ENCODE results near the gene PLXNA4.
A peak's percentile ranks its signal among the peaks of the same experiment; 100 is the strongest.

PLXNA4 gene

GRCh38 chr7:132155715-132156114, 420.6 kb downstream of the PLXNA4 start:
- DNase-seq, result no peak

GRCh38 chr7:132154695-132155471, 421.4 kb downstream of the PLXNA4 start:
- DNase-seq, result no peak

- DNase-seq, result no peak
Measured at GRCh38 chr7:132154248-132154647, 422.0 kb downstream of the PLXNA4 start.

GRCh38 chr7:132152131-132152889, 424.0 kb downstream of the PLXNA4 start:
- DNase-seq, result no peak

- no peak for DNase-seq
Measured at GRCh38 chr7:132150711-132151110, 425.6 kb downstream of the PLXNA4 start.

GRCh38 chr7:132149436-132150304, 426.6 kb downstream of the PLXNA4 start:
- no peak for DNase-seq

GRCh38 chr7:132148876-132149275, 427.4 kb downstream of the PLXNA4 start:
- no peak for DNase-seq

- DNase-seq, result peak; percentile 62
Measured at GRCh38 chr7:132145466-132145865, 430.8 kb downstream of the PLXNA4 start.

- DNase-seq, result no peak
Measured at GRCh38 chr7:132145063-132145462, 431.2 kb downstream of the PLXNA4 start.

GRCh38 chr7:132142006-132142405, 434.3 kb downstream of the PLXNA4 start:
- no peak for DNase-seq

GRCh38 chr7:132141109-132141508, 435.2 kb downstream of the PLXNA4 start:
- DNase-seq, result no peak

- no peak for DNase-seq
Measured at GRCh38 chr7:132140341-132140740, 435.9 kb downstream of the PLXNA4 start.

- DNase-seq, result peak; percentile 23
Measured at GRCh38 chr7:132138817-132139216, 437.5 kb downstream of the PLXNA4 start.

GRCh38 chr7:132137681-132138080, 438.6 kb downstream of the PLXNA4 start:
- DNase-seq, result no peak

GRCh38 chr7:132135746-132136385, 440.4 kb downstream of the PLXNA4 start:
- DNase-seq, result no peak

- no peak for DNase-seq
Measured at GRCh38 chr7:132134814-132135445, 441.3 kb downstream of the PLXNA4 start.

- DNase-seq, result no peak
Measured at GRCh38 chr7:132133501-132133900, 442.8 kb downstream of the PLXNA4 start.

- DNase-seq, result no peak
Measured at GRCh38 chr7:132131196-132131595, 445.1 kb downstream of the PLXNA4 start.

- no peak for DNase-seq
Measured at GRCh38 chr7:132130497-132130896, 445.8 kb downstream of the PLXNA4 start.

GRCh38 chr7:132125872-132126595, 450.2 kb downstream of the PLXNA4 start:
- no peak for DNase-seq

GRCh38 chr7:132125096-132125495, 451.2 kb downstream of the PLXNA4 start:
- DNase-seq, result no peak

GRCh38 chr7:132124575-132124974, 451.7 kb downstream of the PLXNA4 start:
- no peak for DNase-seq

All from kidney glomerular epithelial cell (primary cell).